ENCODE data around the gene KLHL29. TPM values are rescaled to one million over a fixed set of nuclear protein-coding genes. Genes with fewer than 3 reads are reported as not detected.

The KLHL29 gene
- total RNA-seq, 1 experiment from 2014 or later, result 2.4 TPM

DNA sequence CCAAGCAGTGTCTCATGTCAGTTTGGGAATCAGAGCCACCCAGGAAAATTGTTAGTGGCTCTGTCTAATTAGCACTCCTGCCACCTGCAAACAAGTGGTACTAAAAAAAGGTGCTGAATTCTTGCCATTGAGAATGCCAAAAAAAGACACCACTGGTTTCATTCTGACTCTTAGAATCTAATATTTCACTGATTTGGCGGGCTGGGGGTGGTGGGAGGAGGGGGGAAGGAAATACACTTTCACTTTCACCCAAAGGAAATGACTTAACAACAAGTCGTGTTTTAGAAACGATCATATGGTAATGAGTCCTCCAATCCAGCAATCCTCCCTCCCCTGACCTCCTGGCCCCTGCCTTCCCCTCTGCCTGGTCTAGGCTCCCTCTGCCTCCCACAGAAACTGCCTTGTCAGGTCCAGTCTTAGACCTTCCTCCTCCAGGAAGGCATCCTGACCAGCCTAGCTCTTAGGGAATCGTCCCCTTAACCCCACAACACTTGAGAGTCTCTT is 4.4 kb upstream of the KLHL29 start:
- Histone ChIP-seq H3T11ph (ENCODE audit: low read length) (no peak overlapping the region), H3K14ac (ENCODE audit: insufficient read depth, low read length) (no peak overlapping the region)

More for the DNA sequence above, 4.4 kb upstream of the KLHL29 start:
- Histone ChIP-seq H2BK120ac (ENCODE audit: low read depth, low read length, poor library complexity, severe bottlenecking) (no peak overlapping the region), H2AFZ (ENCODE audit: low read length) (no peak overlapping the region), H3K79me2 (ENCODE audit: insufficient read depth, low read length) (no peaks in the 10 kb centered on the region), H3K23me2 (ENCODE audit: insufficient read length, low read depth, low read length, poor library complexity, severe bottlenecking) (peaks cover 3% of the 10 kb centered on the region), H3K23ac (ENCODE audit: insufficient read length, low read depth, low read length) (no peak overlapping the region), H3K4ac (ENCODE audit: low read depth, low read length) (no peak overlapping the region), H3K18ac (ENCODE audit: insufficient read length, low read depth, low read length) (no peak overlapping the region), H4K91ac (ENCODE audit: insufficient read length, low read depth, low read length) (no peak overlapping the region), H3K9ac (ENCODE audit: extremely low read depth, insufficient read length, low read length) (no peak overlapping the region), H4K20me1 (ENCODE audit: control insufficient read depth, insufficient read depth, insufficient read length) (no peaks in the 10 kb centered on the region), H3K27me3 (ENCODE audit: insufficient read depth, low read length) (peaks cover 4% of the 10 kb centered on the region; the same call in 1 of the 2 replicates), H3K4me1 (ENCODE audit: insufficient read depth, low read length) (no peaks in the 10 kb centered on the region; the same call in 1 of the 2 replicates), H3K79me1 (ENCODE audit: insufficient read depth, low read depth, low read length, poor library complexity, severe bottlenecking) (no peaks in the 10 kb centered on the region), H3K56ac (ENCODE audit: insufficient read length, low read depth, low read length) (no peak overlapping the region), H2BK12ac (ENCODE audit: insufficient read length, low read depth, low read length) (no peak overlapping the region), H3K4me2 (ENCODE audit: insufficient read depth, insufficient read length, low read length) (no peak overlapping the region), H2BK5ac (ENCODE audit: insufficient read length, low read length) (no peak overlapping the region), H4K5ac (ENCODE audit: insufficient read length, low read depth, low read length) (no peak overlapping the region), H2AK5ac (ENCODE audit: insufficient read length, low read length) (no peak overlapping the region), H3K27ac (ENCODE audit: insufficient read length, low read depth, low read length) (no peak overlapping the region), H4K8ac (replicated peaks; ENCODE audit: insufficient read length, low read depth, low read length) (no peak overlapping the region), H2BK15ac (ENCODE audit: low read depth, low read length) (no peak overlapping the region), H3K9me3 (ENCODE audit: control insufficient read depth, low read depth, low read length) (no peaks in the 10 kb centered on the region), H2BK20ac (ENCODE audit: low read depth, low read length, poor library complexity, severe bottlenecking) (no peak overlapping the region)
- H3K4me3 Mint-ChIP-seq, result no peak overlapping the region
- DNase-seq, result no peak
- TF ChIP-seq, protein P1, sequence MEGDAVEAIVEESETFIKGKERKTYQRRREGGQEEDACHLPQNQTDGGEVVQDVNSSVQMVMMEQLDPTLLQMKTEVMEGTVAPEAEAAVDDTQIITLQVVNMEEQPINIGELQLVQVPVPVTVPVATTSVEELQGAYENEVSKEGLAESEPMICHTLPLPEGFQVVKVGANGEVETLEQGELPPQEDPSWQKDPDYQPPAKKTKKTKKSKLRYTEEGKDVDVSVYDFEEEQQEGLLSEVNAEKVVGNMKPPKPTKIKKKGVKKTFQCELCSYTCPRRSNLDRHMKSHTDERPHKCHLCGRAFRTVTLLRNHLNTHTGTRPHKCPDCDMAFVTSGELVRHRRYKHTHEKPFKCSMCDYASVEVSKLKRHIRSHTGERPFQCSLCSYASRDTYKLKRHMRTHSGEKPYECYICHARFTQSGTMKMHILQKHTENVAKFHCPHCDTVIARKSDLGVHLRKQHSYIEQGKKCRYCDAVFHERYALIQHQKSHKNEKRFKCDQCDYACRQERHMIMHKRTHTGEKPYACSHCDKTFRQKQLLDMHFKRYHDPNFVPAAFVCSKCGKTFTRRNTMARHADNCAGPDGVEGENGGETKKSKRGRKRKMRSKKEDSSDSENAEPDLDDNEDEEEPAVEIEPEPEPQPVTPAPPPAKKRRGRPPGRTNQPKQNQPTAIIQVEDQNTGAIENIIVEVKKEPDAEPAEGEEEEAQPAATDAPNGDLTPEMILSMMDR (conservative IDR thresholded peaks at IDR 0.05), result no peak
- H3K9me3 Mint-ChIP-seq, result no peaks in the 10 kb centered on the region
- H3K4me1 Mint-ChIP-seq, result peaks cover 9 to 10% of the 10 kb centered on the region in 2 experiments
- H3K27ac Mint-ChIP-seq, result no peak overlapping the region
- H3K27me3 Mint-ChIP-seq (ENCODE audit: low read depth), result peaks cover 53% of the 10 kb centered on the region
- no peaks in the 10 kb centered on the region; a peak in 1 of 7 replicates for H3K36me3 Mint-ChIP-seq (ENCODE audit: insufficient read depth in 1 of 3, low read depth in 3 of 3)
- WGBS (ENCODE audit: extremely low coverage, insufficient read length, low lambda C conversion rate), result no CpG with 5 or more reads among the region's 4 CpGs
